Inferior parietal cortex (tissue), 1 donor: ENCODE measurements around the gene NTRK3.

Source experiments
- DNase-seq: peaks from one replicate; pipeline ENCODE4 v3.0.0-alpha.2; 2016; ENCODE audit errors: extremely low spot score

NTRK3 gene

DNA sequence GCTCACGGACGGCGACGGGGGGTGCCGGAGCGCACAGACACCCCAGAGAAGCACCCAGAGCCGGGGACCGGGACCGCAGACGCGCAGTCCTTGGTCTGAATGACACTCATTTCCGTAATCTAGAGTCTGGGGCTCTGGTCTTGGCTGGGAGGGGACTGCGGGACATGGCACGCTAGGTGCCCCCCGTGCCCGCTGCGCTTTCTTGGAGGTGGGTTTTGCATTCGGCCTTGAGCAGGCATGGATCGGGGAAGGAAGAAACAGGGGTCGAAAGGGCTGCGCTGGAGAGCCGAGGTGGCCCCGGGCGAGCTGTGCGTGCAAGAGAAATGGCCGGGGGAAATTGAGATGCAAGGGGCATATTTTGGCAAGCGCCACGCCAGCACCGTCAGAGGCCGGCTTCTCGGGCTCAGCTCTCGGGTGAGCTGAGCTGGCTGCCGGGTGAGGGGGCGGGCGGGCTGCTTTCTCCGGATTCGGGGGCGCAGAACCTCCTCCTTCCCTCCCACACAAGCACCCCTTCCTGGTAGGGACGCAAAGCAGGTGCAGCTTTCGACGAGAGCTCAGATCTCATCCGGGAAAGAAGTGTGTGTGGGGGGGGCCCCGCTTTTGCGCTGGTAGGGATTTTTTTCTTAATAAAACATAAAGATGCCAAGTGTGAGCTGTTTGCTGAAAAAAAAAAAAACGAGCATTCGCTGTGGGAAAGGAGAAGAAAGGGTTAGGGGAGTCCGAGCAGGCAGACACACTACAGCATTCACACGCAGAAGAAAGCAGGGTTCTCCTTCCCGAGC, 963 bp upstream of the NTRK3 start:
- DNase-seq = no peak

DNA sequence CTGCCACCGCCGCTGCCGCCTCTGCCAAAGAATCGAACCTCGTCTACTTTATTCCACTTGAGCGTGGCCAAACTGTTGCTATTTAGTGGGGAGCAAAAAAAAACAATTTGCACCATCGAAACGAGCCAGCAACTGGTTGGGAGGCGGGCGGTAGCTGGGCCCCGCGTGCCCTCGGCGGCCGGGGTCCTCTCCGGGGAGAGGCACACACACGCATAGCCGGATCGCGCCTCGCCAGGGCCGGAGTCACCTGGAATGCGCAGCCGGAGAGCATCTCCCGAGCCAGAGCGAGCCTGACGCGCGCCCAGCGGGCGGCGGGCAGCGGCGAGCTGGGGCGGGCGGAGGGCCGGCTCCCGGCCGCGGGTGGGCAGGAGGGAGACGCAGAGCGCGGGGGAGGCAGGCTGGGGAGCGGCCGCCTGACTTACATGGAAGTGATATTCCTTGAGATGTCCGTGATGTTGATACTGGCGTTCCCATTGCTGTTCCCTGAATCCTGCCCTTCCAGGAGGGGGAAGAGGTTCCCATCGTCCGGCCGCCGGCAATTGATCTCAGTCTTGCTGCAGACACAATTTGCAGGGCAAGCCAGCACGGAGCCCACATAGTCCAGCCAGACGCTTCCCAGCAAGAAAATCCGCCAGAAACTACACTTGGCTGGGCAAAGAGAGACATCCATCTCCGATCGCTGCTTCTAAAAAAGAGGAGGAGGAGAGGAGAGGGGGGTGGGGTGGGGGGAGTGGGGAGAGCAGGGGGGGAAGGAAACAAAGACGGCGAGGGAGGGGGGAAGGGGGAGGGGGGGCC, 858 bp downstream of the NTRK3 start:
- DNase-seq = no peak

DNA sequence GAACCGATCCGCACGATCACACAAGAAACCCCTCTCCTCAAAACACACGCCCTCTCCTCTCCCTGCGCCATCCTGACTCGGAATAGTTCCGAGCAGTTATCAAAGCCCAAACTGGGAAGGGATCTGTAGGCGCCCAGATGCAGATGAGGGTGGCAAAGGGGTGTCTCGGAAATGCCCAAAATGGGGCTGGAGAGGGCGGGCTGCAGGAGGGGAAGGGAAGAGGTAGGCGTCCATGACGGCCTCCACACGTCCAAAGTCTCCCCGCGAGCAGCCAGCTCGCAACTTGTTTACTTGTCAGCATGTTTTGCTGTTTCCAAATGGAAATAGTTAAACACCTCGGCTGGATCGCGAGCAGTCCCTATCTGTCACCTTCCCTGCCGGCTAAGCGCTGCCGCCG, 1.5 kb downstream of the NTRK3 start:
- no peak for DNase-seq

DNA sequence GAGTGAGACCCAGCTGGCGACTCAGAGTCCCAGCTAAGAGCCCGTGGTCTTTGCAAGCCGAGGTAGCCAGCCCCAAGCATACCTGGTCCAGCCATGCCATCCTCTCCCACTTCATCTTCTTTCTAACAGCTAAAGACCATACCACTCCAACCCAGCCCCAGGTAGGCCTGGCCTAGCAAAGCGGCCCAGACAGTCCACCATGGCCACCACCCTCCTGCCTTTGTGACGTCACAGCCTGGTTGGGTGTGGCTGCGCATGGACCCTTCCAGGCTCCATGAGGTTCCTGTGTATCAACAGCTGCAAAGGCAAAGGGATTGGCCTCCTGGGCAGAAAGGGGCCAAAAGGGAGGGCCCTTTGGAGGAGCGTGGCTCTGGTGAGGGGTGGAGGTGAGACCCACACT, 4.1 kb downstream of the NTRK3 start:
- no peak for DNase-seq

DNA sequence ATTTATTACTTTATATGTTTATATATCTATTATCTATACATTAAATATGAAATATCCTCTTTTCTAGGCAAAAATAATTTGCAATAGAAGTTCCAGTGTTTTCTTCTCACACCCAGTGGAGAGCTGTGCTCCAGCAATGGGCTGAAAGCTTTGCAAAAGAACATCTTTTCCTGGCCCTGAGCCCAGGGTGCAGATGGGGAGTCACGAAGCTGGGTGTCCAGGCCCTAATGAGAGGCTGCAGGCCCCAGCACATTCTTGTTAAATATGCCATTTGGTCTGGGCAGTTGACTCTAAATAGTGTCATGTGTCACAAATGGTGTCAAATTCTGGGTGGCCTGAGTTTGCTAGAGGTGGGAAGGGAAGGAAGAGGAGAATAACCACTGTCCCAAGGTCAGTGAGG, 5.7 kb downstream of the NTRK3 start:
- no peak for DNase-seq

DNA sequence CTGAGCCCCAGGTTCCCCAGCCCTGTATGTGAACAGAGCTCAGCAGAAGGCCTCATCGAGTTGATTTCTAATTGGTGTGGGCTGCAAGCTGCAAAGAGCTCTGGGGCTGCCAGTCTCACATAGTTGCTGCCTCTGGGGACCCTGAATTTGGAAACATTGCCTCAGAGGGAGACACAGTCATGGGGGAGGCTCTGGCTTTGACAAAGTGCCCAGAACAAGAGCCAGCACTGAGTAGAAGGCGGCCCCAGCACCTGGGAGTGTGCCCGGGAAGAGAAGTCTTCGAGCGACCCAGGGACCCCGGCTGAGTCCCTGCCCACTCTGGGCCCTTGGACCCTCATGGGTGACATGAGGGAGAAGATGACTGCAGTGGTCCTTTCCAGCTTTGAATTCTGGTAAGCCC, 7.3 kb downstream of the NTRK3 start:
- no peak for DNase-seq

DNA sequence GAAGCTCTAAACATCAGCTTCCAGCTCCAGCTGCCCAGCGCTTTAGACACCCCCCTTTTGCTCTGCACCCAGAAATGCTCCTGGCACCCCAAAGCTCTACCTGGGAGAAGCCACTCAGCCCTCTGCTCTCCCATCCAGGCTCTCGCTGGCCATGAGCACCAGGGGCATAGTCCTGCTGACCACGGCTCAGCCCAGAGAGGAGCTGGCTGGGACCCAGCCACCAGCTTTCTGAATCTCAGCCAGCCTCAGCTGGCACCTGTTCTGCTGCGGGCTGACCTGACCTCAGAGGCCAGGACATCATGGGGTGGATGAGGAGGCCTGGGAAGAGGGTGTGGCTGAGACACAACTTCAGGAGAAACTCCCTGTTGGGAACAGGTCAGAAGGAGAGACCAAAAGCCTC, 8.6 kb downstream of the NTRK3 start:
- no peak for DNase-seq

DNA sequence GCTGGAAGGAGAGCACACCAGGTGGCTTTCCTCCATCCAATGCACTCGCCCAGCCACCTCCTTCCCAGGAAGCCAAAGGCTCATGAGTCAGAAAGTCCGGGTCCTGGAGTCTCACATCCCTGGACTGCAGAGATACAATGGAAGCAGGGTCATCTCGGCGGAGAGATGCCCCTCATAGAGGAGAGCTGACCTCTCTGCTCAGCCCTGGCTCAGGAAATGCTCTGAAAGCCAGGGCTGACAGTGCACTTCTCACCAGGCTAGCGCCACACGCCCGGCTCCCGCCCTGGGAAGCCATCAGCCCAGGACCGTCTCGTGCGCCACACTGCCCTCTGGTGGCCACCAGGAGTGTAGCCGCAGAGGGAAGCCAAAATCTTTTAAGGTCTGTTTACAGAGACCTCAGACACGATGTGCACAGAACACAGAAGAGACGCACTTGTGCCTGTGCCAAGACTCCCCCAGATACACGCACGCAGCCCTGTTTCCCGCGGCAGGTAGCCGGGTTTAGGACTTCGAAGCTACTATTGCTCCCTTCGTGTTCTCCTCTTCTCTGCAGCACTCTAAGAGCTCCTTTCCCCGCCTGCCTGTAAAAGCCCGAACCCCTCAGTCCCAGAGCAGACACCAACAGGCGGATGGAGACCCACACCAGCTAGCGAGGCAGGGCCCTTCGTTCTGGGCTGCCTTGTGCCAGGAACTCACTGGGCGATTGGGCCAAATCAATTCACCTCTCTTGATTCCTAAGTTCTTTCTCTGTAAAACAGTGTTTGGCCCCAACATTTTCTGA, 9.7 kb downstream of the NTRK3 start:
- peak; percentile 89 for DNase-seq

DNA sequence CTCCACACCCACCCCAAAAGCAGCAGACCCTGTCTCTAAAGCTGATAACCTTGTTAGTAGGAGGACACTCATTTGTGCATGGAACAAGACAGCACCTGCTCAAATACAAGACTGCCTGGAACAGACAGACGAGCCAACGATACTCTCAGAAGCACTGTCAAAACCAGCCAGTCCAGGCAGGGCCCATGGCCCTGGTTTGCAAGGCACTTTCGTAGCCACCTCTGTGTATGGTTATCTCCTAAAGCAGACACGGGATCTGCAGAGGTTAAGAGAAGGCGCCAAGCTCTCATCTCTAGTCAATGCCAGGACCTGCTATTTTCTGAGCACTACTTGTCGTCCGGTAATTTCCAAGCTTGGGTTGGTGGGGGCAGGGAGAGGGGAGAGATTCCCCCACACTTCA, 10.5 kb downstream of the NTRK3 start:
- DNase-seq = no peak

DNA sequence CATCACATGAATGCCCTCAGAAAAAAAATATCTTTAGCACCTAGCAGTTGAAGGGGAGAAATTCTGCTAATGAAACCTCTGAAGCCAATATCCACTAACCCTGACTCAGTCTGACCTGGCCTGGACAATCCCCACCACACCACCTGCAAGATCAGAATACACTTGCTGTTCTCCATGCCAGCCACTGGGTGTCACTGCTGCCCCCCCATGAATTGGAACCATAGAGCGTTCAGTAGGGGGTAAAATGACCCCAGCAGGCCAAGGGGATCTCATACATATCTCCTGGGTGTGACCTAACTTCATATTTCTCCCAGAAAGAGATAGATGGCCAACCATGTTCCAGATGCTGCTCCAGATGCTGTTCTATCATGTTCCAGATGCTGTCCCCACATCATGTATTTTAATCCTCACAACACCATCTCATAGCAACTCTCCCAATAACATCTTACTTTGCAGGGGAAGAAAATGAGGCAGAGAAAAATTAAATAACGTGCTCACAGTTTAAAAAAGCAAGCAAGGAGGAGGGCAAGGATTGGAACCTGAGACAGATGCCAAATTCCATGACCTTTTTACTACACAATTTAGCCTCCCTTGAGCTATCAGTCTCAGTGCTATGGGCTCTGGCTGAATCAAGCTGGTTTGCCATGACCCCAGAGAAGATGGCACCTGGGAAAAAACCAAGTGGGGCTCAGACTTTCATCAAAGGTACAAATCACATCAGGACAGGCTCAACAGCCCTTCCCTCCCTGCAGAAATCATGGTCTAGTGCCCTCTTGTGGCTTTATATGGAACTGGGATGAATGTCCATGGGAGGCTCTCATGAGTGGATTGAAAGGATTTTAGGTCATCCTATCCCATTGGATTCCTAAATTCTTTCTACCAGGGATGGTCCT, 12.4 kb downstream of the NTRK3 start:
- peak; percentile 67 for DNase-seq

DNA sequence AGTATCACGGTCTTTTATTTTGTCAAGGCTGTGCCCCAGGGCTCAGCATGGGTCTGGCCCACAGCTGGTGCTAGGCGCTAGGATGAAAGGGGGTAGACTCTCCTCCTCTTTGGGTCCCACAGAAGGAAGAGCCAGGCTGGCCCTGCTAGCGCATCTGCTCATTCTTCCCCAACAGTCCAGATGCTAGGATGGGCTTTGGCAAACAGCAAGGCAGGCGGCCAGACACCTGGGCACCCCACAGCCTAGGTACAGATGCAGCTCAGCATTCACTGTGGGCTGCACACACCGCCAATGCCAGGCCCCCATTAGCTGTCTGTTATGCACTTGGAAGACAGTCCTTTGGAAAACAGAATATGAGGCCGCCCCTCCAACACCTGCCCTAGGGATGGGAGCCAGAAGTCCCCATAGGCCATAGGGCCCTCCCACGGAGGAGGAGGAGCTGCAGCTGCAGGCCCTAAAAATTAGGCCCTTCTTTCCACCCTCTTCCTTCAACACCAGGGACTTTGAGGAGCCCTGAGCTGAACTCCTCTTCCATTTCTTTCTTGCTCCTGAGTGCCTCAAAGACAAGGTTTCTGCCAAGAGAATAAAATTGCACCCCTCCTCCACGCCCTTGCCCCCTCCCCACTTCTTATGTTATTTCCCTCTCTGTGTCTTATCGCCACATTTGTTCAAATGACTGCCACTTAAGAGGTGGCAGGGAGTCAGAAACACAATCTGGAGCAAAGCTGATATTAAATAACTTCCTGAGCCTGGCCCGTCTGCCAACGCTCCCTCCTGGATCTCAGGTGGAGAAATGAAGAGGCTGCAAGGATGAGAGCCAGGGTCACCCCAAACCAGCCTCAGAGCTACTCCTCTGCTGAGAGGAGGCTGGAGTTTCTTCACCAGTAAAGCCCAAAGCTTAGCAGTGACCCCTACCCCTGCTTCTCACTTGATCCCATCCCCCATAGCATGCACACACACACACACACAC, 13.7 kb downstream of the NTRK3 start:
- DNase-seq = no peak

DNA sequence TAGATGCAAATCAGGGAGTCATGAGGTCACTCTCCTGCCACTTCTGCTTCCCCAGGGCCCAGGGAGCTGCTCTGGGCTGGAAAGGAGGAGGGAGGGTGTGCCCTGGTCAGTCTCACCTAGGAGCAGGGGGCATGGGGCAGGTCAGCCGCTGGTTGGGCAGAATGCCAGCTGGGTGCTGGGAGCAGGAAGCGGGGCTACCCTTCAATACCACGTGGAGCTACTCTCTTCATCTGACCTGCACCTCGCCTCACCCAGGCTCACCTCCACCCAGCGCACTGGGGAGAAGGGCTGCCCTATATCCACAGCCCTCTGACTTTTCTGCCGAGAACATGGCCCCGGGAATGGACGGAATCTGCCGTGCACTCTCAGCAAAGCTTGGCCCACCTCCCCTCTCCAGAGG, 15.1 kb downstream of the NTRK3 start:
- no peak for DNase-seq

DNA sequence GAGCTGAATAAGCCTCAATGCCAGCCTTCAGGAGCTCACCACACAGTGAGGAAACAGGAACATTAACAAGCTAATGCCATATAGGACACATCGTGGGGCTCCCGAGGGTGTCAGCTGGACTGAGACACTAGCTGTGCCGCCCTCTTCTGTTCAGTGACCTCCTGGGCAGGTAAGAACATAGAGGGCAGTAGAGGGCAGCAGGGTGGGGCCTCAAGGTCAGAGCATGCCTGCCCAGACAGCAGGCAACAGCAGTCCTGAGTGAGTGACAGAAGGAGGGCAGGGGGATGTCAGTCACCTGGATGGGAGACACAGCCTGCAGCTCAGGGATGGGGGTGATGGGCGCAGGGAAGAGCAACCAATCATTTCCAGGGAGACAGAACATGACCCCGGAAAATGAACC, 15.5 kb downstream of the NTRK3 start:
- no peak for DNase-seq

DNA sequence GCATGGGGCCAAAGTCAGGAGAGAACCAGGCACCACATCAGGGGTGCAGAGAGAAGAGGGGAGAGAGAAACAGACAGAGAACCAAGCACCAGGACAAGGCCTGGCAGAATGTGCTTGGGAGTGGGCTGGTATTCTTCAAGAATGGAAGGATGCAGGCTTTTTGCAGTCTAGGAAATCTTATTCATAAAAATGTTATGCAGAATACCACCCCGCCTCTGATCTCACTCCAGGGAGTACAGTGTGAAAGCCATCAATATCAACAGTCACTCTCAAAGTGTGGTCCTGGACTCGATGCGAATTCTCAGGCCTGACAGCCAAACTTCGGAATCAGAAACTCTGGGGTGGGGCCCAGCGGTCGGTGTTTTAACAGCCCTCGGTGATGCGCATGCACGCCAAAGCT, 16.9 kb downstream of the NTRK3 start:
- DNase-seq = no peak

DNA sequence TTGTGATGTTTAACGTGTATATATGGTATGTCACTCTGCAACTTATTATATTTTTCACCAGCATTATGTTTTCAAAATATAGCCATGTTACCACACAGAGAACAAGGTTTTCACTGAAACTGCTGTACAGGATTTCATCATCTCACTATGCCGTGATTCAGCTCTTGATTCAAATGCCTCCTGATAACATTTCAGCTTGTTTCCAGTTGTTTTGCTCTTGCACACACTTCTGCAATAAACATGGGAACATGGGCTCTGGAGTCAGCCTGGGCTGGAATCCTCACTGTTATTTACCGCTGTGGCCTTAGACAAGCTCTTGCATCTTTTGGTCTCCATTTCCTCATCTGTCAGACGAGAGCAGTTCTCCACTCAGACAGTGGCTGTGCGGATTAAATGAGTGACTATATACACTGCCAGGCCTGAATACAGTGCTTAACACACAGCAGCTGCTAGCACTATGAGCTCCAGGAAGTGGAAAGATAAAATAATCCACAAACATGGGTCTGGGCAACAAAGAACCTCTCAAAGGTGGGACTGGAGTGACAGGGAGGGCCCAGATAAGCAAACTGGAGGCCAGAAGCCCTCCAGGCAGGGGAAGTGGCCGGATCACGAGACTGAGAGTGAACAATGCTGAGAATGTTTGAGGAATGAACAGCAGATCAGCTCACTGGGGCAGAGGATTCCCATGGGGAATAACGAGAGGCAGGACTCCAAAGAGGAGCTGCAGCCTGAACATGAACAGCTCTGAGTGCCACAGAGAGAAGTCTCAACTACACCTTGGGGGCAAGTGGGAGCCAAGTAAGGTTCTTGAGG, 17.7 kb downstream of the NTRK3 start:
- no peak for DNase-seq

DNA sequence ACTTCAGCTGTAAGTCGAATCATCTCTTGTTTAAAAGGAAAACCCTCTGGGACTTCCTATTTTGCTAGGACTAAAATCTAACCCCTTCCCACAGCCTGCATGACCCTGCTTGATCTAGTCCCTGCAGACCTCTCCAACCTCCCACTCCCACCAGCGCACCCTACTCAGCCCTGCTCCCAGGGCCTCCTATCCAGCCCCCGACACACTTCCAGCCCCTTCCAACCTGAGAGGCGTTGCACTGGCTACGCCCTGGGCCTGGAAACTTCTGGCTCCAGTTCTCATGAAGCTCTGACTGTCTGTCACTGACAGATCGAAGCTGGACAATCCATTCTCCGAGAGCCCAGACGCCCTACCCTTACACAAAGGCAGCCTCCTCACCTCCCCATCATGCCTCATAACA, 21.8 kb downstream of the NTRK3 start:
- DNase-seq = no peak

DNA sequence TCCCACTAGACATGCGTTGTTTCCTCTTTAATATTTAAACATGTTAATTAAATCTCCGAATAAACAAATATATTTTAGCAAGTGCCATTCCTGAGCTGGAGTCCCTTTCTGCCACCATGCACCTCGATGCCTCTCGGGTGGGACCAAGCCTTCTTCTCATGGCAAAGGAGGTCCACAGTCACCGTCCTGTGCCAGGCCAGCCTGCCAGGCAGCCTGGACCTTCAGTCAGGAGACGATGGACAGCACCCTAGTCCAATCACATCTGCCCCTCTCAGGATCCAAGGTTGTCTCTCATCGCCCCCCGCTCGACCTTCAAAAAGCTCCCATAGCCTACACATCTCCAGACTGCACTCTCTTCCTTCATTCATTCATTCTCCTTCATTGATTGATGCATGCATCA, 22.6 kb downstream of the NTRK3 start:
- no peak for DNase-seq

DNA sequence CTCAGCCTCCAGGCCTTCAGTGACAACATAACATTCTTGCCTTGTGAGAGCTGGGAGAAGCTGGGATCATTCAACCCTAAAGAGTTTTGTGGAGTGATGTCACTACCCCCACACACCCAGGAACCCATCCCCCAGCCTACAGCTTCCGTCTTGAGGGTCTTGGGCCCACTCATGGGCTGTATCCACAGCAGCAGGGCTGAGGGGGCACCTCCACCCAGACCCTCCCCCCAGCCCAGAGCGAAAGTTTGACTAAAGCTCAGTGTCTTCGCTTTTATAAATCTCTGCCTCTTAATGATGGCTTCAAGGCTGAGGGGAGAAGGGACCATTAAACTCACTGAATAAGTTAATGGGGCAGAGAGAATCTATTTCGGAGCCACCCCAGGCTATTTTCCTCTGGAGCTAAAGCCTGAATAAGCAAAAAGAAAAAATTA, 23.8 kb downstream of the NTRK3 start:
- no peak for DNase-seq

DNA sequence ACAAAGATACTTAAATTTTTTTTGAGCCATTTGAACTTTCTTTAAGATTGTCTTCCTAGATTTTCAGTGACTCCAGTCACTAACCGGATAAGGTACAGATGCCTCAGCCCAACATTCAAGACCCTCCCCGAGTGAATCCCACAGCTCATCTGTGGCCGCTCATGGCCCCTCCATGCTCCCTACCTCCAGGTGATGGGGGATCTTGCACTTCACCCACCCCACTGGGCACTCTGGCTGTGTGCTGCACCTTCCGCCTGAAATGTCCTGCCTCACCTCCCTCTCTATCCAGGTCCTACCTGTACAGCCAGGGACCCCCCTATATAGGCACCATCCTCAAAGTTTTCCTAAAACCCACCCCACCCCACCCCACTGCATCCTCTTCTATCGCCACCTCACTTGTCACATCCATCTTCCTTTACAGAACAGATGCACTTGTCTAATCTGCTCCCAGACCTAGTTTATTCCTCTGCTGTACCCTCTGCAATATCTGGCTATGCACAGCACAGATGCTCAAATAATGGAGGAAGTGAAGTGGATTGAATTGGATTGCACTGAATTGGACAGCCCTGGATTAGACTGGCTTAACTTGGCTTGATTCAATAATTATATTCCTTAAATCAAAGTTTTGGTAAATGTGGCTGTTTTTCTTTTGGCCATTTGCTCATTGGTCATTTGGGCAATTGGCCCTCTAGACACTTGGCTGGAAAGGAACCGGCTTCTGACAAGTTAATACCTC, 24.5 kb downstream of the NTRK3 start:
- DNase-seq = no peak
